NCI-H82 treated with DMSO at 0.1 percent for 48 hours (cell line): ENCODE measurements around the gene MVK.

Experiments used
- DNase-seq: peaks from one replicate; lab custom pipeline; 2025; ENCODE audit not compliant: unreplicated experiment; lab: John Stamatoyannopoulos, UW

MVK gene

DNA sequence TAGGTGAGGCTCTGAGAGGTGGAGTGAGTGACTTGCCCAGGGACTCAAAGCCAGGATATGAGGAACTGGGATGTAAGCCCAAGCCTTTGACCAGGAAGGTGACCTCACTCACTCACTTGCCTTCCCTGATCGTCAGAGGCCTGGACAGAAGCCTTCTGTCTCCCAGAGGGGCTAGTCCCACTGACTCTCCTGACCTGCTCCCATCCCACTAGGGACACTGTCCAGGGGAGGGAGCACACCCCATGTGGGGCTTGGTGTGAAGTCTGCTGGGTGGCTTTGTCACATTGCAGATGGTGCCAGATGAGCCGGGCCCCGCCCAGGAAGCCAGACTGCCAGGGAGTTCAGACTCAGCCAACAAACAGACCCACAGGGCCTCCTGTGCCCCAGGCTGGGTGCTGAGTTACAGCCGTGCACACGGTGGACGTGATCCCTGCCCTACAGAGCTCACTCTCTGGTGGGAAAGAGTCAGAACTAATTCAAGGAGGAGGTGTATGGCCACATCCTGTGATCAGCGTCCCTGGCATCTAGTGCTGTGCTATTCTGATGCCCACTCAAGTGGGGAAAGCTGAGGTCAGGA is 28.6 kb upstream of the MVK start:
- no peak for DNase-seq

DNA sequence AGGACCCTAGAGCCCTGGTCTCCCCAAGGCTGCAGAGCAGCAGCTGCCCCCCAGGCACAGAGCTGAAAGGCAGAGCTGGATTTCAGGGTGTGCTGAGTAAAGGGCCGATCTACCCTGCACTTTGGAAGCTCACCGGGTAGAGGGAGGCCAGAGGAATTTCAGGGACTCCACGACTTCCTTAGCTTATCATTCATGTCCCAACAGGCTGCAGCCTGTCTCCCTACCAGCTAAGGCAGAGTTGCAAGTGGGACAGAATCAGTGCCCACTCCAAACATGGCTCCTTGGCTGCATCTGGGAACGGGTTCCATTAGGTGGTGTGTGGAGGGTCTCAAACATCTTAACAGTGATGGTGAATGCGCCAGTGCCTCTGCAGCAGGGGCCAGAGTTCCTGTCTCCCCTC is 27.8 kb upstream of the MVK start:
- no peak for DNase-seq

- no peak for DNase-seq
These were observed 26.3 kb upstream of the MVK start for GRCh38 chr12:109547286-109547685.

GRCh38 chr12:109548258-109548657 is 25.3 kb upstream of the MVK start:
- no peak for DNase-seq

GRCh38 chr12:109549613-109550270 is 23.9 kb upstream of the MVK start:
- no peak for DNase-seq

DNA sequence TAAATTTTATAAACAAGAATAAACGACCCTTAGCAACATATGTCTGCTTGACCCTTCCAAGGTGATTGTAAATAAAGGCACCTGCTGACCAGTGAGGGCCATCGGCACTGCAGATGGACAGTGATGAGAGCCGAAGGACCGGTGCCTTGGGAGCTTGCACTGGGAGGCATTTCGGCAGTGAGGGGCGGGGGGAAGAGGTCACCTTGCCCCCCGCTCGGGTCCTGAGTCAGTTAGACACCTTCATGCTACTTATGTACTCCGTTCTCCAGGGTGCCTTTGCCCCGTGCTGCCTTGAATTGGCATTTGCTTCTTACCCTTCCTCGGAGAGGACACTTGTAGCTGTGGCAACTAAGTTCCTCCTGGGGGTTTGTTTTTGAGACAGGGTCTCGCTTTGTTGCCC is 23.3 kb upstream of the MVK start:
- no peak for DNase-seq

GRCh38 chr12:109551108-109551507 is 22.5 kb upstream of the MVK start:
- DNase-seq: no peak

- DNase-seq: no peak
These were observed 20.6 kb upstream of the MVK start for GRCh38 chr12:109552971-109553370.

- DNase-seq: no peak
These were observed 20.1 kb upstream of the MVK start for GRCh38 chr12:109553483-109553882.

DNA sequence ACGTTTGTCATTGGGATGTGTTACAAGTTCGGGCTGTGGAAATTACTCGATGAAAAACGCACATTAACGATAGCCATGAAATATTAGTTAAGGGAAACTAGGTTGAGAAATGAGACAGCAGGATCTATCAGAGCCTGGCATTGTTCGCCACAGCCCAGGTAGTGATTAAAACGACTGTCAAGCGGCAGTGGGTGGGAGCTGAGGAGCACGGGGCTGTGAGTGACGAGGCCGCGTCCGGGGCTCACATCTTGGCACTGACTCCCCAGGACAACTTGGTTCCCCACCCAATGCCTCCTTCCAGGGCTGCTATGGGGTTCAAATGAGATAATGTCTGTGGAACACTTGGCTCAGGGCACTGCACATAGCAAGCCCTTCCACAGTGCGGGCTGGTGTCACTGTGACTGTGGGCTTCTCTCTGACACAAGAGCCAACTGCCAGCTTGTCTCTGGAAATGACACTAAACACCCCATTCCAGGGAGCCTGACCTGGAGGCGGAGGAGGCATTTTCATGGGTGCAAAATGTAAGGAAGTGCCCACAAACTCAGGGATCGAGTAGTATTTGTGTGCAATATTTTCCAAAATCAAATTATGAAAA is 19.6 kb upstream of the MVK start:
- no peak for DNase-seq

DNA sequence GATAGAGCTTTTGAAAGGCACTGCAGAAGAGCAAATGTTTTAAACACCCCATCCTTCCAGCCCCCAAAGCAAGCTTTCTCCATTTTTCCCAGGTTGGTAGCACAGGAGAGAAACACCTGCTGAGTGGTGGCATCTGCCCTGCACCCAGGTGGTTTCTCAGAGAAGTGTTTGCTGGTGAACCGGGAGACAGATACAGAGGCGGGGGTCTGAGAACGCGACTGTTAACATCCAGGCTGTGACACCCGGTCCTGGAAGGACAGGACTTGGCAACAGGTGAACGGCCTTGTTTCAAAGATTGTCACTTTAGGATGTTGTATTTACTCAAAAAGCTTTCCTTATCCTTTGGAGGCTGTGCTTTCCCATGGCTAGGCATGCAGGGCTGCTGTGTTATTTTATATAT is 18.8 kb upstream of the MVK start:
- DNase-seq: no peak

DNA sequence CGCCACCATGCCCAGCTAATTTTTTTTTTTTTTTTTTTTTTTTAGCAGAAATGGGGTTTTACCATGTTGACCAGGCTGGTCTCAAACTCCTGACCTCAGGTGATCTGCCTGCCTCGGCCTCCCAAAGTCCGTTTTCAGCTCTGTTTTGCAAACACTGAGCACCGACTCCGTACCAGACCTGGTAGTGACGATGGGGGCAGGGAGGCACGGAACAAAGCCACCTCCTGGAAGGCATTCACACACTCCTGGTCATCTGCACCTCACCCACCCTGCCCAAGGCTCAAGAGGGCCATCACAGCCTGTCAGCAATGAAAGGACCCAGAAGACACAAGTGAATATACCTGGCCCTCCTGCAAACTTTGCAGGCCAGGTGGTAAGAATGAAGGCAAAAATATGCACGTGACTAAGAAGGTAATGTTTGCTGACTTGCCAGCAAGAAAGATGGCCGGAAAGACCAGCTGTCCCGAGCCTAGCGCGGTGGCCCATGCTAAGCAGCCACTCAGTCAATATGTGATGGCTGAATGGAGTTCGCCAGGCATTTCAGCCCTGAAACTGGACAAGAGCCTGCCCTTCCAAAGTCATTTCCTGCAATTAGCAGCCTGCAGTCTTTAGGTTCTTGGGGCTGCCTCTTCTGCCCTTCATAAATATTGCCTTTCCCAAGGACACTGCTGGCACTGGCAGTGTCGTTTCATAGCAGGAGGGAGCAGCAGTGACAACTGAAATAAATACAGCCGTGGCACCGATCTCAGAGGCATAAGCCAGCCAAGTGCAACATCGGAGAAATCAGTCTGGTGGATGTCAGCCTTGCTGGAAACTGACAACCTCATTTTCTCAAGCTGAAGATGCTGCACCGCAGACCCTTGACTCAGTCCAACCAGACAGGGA is 17.9 kb upstream of the MVK start:
- DNase-seq: no peak

GRCh38 chr12:109557200-109557599 is 16.4 kb upstream of the MVK start:
- no peak for DNase-seq

DNA sequence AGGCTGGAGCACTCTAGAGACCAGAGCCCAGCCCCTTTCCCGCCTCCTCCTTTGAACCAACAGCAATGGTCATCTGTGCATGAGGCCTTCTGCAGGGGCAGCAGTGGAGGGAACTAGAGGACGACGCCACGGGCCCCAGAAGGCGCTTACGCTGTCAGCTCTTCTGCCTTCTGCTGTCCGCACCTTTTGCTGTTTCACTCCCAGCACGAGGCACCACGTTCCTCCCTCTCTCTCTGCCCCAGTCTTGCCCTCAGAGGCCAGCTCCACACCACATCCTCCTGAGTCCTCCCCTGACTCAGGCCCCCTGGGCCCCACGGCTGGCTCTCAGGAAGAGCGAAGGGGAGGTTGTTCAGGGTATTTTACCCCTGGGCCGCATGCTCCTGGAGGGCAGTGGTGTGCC is 15.8 kb upstream of the MVK start:
- no peak for DNase-seq

DNA sequence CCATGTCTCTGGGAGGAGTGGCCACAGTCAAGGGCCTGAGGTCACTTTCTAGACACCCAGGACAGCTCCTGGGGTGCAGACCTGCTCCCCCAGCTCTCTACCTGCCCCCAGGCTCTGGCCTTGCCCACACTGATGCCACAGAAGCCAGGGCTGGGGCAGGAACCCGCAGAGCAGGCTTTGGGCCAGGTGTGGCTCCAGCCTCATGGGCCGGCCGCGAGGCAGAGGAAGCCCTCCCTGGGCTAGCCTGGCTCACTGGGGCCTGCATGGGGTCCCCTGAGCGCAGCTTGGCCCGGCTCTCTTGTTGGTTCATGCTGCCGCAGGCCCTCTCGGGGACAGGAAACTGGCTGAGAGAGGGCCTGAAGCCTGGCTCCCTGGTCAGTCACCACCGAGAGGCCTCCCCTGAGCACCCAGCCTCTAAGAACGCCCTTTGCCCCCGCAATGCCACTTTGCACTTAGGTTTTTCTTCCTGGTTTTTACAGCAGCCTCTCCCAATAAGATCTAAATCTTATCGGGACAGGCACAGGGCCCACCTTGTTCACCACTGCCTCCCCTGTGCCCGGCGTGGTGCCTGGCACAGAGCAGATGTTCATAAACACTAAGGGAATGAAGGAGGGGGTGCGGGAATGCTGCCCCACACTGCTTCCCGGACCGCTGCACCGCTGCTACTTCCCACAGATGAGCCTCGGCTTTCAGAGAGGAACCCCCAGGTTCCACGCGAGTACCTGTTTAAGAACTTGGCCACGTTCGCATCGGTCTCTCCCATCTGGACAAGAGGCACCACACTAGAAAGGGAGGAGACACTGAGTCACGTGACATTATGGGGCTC is 15.0 kb upstream of the MVK start:
- DNase-seq: no peak

DNA sequence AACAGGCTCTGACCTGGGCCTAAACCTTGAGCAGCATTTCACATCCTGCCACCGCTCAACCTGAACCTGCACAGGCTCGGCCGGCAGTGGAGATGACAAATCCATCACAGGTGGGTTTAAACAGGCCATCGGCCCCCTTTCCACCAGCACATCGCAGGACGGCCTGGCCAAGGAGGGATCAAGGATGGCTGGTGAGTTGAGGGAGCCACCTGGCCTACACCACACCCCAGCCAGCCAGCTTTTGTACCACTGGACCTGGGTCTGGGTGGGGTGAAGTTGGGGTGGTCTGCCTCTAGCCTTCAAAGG is 14.4 kb upstream of the MVK start:
- no peak for DNase-seq

DNA sequence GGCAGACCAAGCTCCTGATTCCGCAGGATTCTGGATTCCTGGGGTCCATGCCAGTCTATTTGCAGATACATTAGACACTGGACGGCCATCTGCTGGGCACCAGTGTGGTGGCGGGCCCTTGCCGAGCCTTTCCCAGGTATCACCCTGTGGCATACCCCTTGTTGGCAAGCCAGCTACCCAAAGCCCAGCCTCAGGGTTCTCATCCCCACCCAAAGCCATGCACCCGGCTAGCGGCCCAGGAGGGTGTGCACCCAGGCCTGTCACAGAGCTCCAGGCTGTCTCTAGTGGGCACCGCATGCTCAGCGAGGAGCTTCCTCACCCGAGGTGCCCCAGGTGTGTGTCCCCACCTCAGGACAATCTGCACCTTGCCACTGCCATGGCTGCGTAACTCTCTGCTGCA is 14.0 kb upstream of the MVK start:
- DNase-seq: no peak

- no peak for DNase-seq
These were observed 12.5 kb upstream of the MVK start for GRCh38 chr12:109560867-109561710.

GRCh38 chr12:109561711-109562030 is 11.9 kb upstream of the MVK start:
- no peak for DNase-seq

GRCh38 chr12:109562871-109563270 is 10.7 kb upstream of the MVK start:
- DNase-seq: no peak
